BJ (cell line): ENCODE results near the gene DTWD1. TPM values are rescaled to one million over a fixed set of nuclear protein-coding genes. Genes with fewer than 3 reads are reported as not detected.

Experiments
- CTCF ChIA-PET: fragments of 350-600 bp; formaldehyde crosslinking; extraction: SDS; loops from one replicate; lab custom pipeline; 2021; ENCODE audit warnings: antibody characterized with exemption, inconsistent platforms; lab: Yijun Ruan, JAX
- POLR2A ChIA-PET: fragments of 300-600 bp; sonication (Branson Sonifier 250); formaldehyde crosslinking; extraction: SDS; loops from one replicate; lab custom pipeline; 2021; ENCODE audit warnings: antibody characterized with exemption; lab: Charles Lee
- DNase-seq: peaks from one replicate; pipeline ENCODE4 v3.0.0-alpha.2; 2011; ENCODE audit warnings: low read depth
- H3K27me3 ChIP-seq: 2 replicates; pipeline ENCODE4 v1.6.0; 2011; ENCODE audit warnings: low read length; ENCODE audit not compliant: control insufficient read depth, insufficient read depth
- H3K36me3 ChIP-seq: 2 replicates; pipeline ENCODE4 v1.5.1; 2011; ENCODE audit warnings: low read length; ENCODE audit not compliant: control insufficient read depth, insufficient read depth
- H3K4me3 ChIP-seq: 2 replicates; pipeline ENCODE4 v1.5.1; 2011; ENCODE audit warnings: low read depth, mild to moderate bottlenecking, control low read depth, low read length
- polyA plus RNA-seq: library from polyadenylated mRNA; depleted of rRNA; stranded (reverse); fragments of >200 nt; gene quantifications from 2 replicates; pipeline ENCODE4 v1.2.3, GENCODE V29; 2011
- TF ChIP-seq, protein P1 (sequence below): IDR thresholded peaks from 2 replicates; pipeline ENCODE4 v1.5.1; 2011; ENCODE audit warnings: low read depth, mild to moderate bottlenecking, control low read depth, inconsistent platforms, low read length, moderate library complexity; ENCODE audit not compliant: insufficient read depth

The DTWD1 gene
- polyA plus RNA-seq, 1 experiment: 30.6 TPM

DNA sequence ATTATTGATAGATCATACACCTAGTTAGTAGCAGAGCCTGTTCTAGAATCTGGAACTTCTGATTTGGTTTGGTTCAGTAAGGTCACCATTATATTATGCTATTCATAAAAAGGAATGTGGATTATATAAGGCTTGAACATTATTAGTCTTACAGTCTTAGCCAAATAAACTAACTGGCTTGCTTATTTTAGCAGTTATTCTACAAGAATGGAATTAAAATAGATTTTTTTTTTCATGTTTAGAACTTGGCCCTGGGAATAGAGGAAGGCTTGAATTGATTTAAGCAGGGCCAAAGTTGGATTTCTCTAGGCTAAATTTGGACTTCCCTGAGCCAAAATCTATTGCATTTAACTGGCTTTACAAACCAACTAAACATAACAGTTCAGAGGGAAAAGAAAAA is 24.4 kb downstream of the DTWD1 start:
- CTCF ChIA-PET: interaction anchor here (0.6 kb wide), 1 partner anchor 12 kb away, joined by 3 read pairs; no protein-coding TSS in a partner anchor
- peaks cover 2% of the 10 kb centered on the region; the same call in 1 of the 2 replicates for H3K36me3 ChIP-seq
- no peak for DNase-seq
- TF ChIP-seq, protein P1, sequence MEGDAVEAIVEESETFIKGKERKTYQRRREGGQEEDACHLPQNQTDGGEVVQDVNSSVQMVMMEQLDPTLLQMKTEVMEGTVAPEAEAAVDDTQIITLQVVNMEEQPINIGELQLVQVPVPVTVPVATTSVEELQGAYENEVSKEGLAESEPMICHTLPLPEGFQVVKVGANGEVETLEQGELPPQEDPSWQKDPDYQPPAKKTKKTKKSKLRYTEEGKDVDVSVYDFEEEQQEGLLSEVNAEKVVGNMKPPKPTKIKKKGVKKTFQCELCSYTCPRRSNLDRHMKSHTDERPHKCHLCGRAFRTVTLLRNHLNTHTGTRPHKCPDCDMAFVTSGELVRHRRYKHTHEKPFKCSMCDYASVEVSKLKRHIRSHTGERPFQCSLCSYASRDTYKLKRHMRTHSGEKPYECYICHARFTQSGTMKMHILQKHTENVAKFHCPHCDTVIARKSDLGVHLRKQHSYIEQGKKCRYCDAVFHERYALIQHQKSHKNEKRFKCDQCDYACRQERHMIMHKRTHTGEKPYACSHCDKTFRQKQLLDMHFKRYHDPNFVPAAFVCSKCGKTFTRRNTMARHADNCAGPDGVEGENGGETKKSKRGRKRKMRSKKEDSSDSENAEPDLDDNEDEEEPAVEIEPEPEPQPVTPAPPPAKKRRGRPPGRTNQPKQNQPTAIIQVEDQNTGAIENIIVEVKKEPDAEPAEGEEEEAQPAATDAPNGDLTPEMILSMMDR: no peak
- POLR2A ChIA-PET: interaction anchor here (0.7 kb wide), 1 partner anchor 424 kb away, joined by 3 read pairs; no protein-coding TSS in a partner anchor
- no peak overlapping the region for H3K4me3 ChIP-seq
- H3K27me3 ChIP-seq: no peaks in the 10 kb centered on the region

DNA sequence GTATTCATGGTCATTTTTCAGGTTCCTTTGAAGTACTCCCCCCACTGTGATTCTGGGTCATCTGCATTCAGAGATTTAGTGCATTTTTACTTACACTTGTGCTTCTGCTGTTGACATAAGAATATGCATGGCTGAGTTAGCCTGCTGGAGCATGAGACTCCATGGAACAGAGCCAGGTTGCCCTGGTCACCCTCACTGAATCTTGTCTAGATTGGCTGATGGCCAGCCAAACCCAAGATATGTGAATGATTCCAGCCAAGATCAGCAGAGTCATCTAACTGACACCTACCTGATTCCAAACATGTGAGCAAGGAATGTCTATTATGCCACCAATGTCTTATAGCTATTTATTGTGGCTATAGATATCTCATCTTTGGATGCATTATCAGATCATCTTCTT is 25.1 kb downstream of the DTWD1 start:
- no peak overlapping the region for H3K4me3 ChIP-seq
- TF ChIP-seq, protein P1: no peak
- peaks cover 2% of the 10 kb centered on the region; the same call in 1 of the 2 replicates for H3K36me3 ChIP-seq
- DNase-seq: no peak
- POLR2A ChIA-PET: interaction anchor here (0.5 to 0.7 kb wide), 2 partner anchors 219 to 423 kb away, joined by 3 to 4 read pairs; no protein-coding TSS in a partner anchor
- H3K27me3 ChIP-seq: no peaks in the 10 kb centered on the region
- CTCF ChIA-PET: no interaction called here

DNA sequence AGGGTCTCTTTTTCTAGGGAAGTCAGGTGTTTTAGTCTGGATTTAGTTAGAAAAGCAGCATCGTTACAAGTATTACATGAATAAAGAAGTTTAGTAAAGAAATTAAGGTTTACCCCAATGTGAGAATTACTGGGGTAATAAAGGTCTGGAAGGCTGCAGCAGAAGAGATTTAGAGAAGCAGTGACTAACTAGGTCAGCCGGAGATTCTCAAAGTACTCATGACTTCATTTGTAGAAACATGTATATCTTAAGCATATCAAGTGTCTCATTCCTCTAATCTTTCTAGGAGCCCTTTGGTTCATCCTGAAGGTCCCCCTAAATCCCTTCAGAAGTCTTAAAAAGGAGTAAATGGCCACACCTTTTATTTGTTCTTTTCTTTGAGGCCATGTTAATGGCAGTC is 26.0 kb downstream of the DTWD1 start:
- ChIA-PET POLR2A (no interaction called here), CTCF (no interaction called here)
- no peaks in the 10 kb centered on the region for H3K27me3 ChIP-seq
- DNase-seq: no peak
- TF ChIP-seq, protein P1: no peak
- peaks cover 2% of the 10 kb centered on the region; the same call in 1 of the 2 replicates for H3K36me3 ChIP-seq
- no peak overlapping the region for H3K4me3 ChIP-seq

DNA sequence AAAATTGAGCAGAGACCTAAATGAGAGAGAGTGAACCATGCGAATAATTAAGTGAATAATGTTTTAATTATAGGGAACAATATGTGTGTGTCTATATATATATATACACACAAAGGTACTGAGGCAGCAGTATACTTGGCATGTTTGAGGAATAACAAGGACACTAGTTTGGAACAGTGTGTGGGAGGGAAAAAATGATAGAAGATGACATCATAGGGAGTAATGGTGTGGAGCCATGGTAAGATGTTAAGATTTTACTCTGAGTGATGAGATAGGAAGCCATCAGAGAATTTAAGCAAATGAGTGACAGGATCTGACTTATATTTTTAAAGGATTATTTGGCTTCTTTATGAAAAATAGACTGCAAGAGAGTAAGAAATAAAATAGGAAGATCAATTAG is 29.1 kb downstream of the DTWD1 start:
- TF ChIP-seq, protein P1: no peak
- CTCF ChIA-PET: interaction anchor here (1.3 kb wide), 1 partner anchor 12 kb away, joined by 3 read pairs; no protein-coding TSS in a partner anchor
- Histone ChIP-seq H3K27me3 (no peaks in the 10 kb centered on the region), H3K36me3 (no peaks in the 10 kb centered on the region), H3K4me3 (no peak overlapping the region)
- POLR2A ChIA-PET: no interaction called here
- DNase-seq: no peak

- Histone ChIP-seq H3K36me3 (no peaks in the 10 kb centered on the region), H3K4me3 (no peak overlapping the region), H3K27me3 (no peaks in the 10 kb centered on the region)
- CTCF ChIA-PET: interaction anchor here (1.3 kb wide), 1 partner anchor 11 kb away, joined by 3 read pairs; no protein-coding TSS in a partner anchor
- POLR2A ChIA-PET: interaction anchor here (0.6 kb wide), 2 partner anchors 11 to 200 kb away, joined by 3 to 4 read pairs; no protein-coding TSS in a partner anchor
- TF ChIP-seq, protein P1: no peak
- no peak for DNase-seq
Measured at GRCh38 chr15:49650676-49651075, 29.8 kb downstream of the DTWD1 start.
